Eye (tissue), 1 donor: ENCODE results near the gene SRP9.
"Not testable (repeated sequence)": the region's sequence is repeated elsewhere in the genome, so short reads cannot be mapped to it uniquely, and the experiment has no call there.

Experiments used
- DNase-seq: peaks from one replicate; pipeline ENCODE4 v3.0.0-alpha.2; 2015

SRP9 gene

GRCh38 chr1:225817611-225818061 is 40.0 kb downstream of the SRP9 start:
- DNase-seq = no peak

- no peak for DNase-seq
Observed at GRCh38 chr1:225818229-225818628, 40.6 kb downstream of the SRP9 start.

GRCh38 chr1:225819346-225820192 is 41.9 kb downstream of the SRP9 start:
- DNase-seq = no peak

GRCh38 chr1:225820522-225821120 is 43.0 kb downstream of the SRP9 start:
- DNase-seq = no peak

- no peak for DNase-seq
Observed at GRCh38 chr1:225822655-225823403, 45.2 kb downstream of the SRP9 start.

- no peak for DNase-seq
Observed at GRCh38 chr1:225823811-225824261, 46.2 kb downstream of the SRP9 start.

GRCh38 chr1:225824533-225824941 is 46.9 kb downstream of the SRP9 start:
- DNase-seq = peak; percentile 31

- no peak for DNase-seq
Observed at GRCh38 chr1:225825078-225825477, 47.5 kb downstream of the SRP9 start.

GRCh38 chr1:225825607-225826007 is 48.0 kb downstream of the SRP9 start:
- DNase-seq = no peak

GRCh38 chr1:225827076-225827475 is 49.5 kb downstream of the SRP9 start:
- no peak for DNase-seq

- DNase-seq = no peak
Observed at GRCh38 chr1:225828706-225829345, 51.2 kb downstream of the SRP9 start.

- DNase-seq = no peak
Observed at GRCh38 chr1:225830841-225831240, 53.2 kb downstream of the SRP9 start.

- peak; percentile 86 for DNase-seq
Observed at GRCh38 chr1:225834417-225835329, 57.0 kb downstream of the SRP9 start.

GRCh38 chr1:225835856-225836255 is 58.2 kb downstream of the SRP9 start:
- DNase-seq = no peak

GRCh38 chr1:225836296-225836695 is 58.7 kb downstream of the SRP9 start:
- not testable (repeated sequence) for DNase-seq

GRCh38 chr1:225838793-225839192 is 61.2 kb downstream of the SRP9 start:
- no peak for DNase-seq
